Ishikawa (cell line): Measurements from ENCODE around the gene STX4.

ENCODE experiments used
- EP300 ChIP-seq: IDR thresholded peaks from 2 replicates; pipeline ENCODE4 v1.6.1; 2012; ENCODE audit warnings: borderline replicate concordance
- YY1 ChIP-seq: IDR thresholded peaks from 2 replicates; pipeline ENCODE4 v1.6.1; 2012; ENCODE audit warnings: low read depth
- TF ChIP-seq, protein P1 (sequence below): IDR thresholded peaks from 2 replicates; pipeline ENCODE4 v1.6.1; 2012; ENCODE audit warnings: low read depth, mild to moderate bottlenecking

DNA sequence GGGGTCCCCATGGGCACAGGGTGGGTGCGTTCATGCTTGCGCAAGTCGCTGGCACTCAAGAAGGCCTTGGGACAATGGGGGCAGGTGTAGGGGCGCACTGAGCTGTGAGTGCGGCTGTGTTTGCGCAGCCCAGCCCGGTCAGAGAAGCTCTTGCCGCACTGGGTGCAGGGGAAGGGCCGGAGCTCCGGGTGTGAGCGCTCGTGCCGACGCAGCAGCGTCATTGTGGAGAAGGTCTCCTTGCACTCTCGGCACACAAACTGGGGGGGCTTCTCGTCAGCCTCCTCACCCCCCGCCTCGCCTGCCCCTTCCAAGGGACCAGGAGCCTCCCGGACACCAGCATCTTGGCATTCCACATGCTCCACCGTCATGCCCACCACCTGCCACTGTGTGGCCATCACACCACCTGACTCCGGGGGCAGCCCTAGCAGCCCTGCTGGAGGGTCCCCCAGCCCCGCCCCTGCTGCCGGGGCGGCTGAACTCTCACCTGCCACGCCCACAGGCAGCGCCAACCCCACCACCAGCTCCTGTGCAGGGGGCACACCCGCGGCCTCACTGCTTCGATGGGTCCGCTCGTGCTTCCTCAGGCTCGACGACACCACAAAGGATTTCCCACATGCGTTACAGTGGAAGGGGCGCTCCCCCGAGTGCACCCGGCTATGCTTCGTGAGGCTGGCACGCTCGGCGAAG, 27.9 kb downstream of the STX4 start:
- TF ChIP-seq EP300: no peak
- TF ChIP-seq, protein P1, sequence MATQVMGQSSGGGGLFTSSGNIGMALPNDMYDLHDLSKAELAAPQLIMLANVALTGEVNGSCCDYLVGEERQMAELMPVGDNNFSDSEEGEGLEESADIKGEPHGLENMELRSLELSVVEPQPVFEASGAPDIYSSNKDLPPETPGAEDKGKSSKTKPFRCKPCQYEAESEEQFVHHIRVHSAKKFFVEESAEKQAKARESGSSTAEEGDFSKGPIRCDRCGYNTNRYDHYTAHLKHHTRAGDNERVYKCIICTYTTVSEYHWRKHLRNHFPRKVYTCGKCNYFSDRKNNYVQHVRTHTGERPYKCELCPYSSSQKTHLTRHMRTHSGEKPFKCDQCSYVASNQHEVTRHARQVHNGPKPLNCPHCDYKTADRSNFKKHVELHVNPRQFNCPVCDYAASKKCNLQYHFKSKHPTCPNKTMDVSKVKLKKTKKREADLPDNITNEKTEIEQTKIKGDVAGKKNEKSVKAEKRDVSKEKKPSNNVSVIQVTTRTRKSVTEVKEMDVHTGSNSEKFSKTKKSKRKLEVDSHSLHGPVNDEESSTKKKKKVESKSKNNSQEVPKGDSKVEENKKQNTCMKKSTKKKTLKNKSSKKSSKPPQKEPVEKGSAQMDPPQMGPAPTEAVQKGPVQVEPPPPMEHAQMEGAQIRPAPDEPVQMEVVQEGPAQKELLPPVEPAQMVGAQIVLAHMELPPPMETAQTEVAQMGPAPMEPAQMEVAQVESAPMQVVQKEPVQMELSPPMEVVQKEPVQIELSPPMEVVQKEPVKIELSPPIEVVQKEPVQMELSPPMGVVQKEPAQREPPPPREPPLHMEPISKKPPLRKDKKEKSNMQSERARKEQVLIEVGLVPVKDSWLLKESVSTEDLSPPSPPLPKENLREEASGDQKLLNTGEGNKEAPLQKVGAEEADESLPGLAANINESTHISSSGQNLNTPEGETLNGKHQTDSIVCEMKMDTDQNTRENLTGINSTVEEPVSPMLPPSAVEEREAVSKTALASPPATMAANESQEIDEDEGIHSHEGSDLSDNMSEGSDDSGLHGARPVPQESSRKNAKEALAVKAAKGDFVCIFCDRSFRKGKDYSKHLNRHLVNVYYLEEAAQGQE: no peak
- TF ChIP-seq YY1: no peak
